ENCODE measurements around the gene NSUN2.
"Not testable (repeated sequence)": the region's sequence is repeated elsewhere in the genome, so short reads cannot be mapped to it uniquely, and the experiment has no call there.

NSUN2 gene

GRCh38 chr5:6632888-6633468, at the start of gene NSUN2, which contains the start of gene SRD5A1:
NSUN2 (minus strand) TSS chr5:6633044; CDS start chr5:6632979, 65 bp downstream.
SRD5A1 (plus strand) TSS chr5:6633440; CDS start chr5:6633577, 137 bp downstream.
- peak; percentile 93 for DNase-seq

DNA sequence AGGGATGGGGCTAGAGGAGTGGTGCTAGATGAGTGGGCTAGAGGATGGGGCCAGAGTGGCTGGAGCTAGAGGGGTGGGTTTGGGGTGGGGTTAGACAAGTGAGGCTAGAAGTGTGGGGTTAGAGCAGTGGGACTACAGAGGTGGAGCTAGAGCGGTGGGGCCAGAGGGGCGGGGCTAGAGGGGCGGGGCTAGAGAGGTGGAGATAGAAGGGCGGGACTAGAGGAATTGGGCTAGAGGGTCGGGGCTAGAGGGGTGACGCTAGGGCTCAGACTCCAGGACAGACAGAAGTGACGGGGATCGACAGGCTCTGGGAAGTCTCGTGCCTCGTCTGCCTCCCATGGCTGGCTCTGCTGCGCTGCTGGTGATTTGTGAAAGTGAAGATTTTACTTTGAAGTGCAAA, 49.4 kb upstream of the NSUN2 start:
- no peak for DNase-seq

- DNase-seq, result no peak
These were observed 48.8 kb upstream of the NSUN2 start for GRCh38 chr5:6681682-6682081.

DNA sequence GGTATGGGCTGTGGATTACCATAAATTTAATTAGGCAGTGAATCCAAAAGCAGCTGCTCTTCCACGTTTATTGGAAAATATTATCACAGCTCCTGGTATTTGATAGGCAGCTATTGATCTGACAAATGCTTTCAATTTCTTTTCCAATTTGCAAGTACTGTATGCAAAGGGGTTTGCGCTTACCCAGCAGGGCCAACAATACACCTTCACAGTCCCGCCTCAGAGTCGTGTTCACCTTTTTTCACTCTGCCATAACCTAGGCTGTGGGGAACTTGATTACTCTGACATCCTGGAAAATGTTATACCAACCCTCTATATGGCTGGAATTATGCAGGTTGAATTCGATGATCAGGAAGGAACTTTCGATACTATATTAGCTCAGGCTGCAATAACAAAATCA, 48.1 kb upstream of the NSUN2 start:
- DNase-seq, result no peak

DNA sequence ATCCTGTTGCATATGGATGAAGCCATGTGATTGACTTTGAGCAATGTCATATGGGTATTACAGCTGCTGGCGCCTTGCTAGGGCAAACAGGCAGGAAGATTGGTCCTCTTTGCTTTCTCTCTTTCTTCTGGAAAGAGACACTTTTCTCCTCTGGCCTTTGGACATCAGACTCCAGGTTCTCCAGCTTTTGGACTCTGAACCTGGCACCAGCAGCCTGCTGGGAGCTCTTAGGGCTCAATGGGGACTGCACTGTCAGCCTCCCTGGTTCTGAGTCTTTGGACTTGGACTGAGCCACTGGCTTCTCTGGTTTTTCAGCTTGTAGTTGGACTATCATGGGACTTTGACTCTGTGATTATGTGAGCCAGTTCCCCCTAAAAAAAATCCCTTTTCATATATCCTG, 45.5 kb upstream of the NSUN2 start:
- DNase-seq, result no peak

DNA sequence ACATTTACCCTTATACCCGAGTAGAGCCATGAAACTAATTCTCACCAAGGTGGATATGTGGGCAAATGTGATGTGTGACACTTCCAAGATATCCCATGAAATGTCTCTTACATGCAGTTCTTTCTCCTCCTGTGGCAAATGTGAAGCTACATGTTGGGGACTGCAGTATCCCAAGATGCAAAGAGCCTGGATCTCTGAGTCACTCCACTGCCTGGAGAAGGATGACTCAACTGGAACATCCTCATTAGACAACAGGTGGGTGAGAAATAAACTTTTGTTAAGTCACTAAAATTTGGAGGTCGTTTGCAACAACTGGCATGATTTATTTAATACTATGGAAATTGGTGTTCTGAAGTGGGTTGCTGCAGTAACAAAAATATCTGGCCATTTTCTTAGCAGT, 43.9 kb upstream of the NSUN2 start:
- no peak for DNase-seq

GRCh38 chr5:6675784-6676491, 43.1 kb upstream of the NSUN2 start:
- DNase-seq, result no peak

GRCh38 chr5:6674886-6675285, 42.0 kb upstream of the NSUN2 start:
- no peak for DNase-seq

GRCh38 chr5:6674421-6674820, 41.6 kb upstream of the NSUN2 start:
- no peak for DNase-seq

GRCh38 chr5:6673963-6674362, 41.1 kb upstream of the NSUN2 start:
- no peak for DNase-seq

- no peak for DNase-seq
These were observed 40.2 kb upstream of the NSUN2 start for GRCh38 chr5:6673031-6673430.

- not testable (repeated sequence) for DNase-seq
These were observed 35.9 kb upstream of the NSUN2 start for GRCh38 chr5:6668717-6669116.

DNA sequence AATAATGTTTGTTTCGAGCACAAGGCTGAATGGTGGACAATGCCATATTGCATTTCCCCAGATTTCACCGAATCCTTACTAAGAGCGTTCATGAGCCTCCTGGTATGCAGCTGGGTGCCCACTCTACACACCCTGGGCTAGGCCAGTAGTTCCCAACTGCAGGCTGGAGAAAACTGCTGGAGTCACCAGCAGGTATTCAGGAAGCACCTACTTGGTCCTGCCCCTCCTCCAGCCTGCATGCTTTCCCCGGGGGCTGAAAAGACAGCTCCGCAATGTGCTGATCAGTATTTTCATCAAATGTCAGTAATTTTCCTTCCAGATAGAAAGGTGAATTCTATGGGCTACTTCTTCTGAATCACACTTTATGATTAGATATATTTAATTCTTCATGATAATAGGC, 34.8 kb upstream of the NSUN2 start:
- no peak for DNase-seq

DNA sequence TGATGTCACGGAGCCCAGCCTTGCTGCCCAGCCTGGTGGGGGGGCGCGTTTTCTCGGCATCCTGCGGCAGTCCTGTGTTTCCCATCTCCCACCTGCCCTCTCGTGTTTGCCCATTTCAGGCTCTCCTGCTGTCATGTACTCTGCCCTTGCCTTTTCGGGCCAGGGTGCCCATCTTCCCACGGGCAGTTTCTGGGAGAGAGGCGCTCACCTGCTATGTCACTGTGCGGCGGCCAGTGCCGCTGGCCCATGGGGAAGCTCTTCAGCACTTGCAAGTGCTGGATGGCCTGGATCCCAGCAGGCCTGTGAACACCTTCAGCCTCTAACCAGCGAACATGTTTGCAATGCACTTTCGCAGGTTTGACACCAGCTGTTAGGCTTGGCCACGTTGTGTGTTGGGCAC, 33.9 kb upstream of the NSUN2 start:
- DNase-seq, result no peak

- no peak for DNase-seq
These were observed 27.8 kb upstream of the NSUN2 start for GRCh38 chr5:6660688-6661087.

GRCh38 chr5:6659941-6660684, 27.3 kb upstream of the NSUN2 start:
- no peak for DNase-seq

DNA sequence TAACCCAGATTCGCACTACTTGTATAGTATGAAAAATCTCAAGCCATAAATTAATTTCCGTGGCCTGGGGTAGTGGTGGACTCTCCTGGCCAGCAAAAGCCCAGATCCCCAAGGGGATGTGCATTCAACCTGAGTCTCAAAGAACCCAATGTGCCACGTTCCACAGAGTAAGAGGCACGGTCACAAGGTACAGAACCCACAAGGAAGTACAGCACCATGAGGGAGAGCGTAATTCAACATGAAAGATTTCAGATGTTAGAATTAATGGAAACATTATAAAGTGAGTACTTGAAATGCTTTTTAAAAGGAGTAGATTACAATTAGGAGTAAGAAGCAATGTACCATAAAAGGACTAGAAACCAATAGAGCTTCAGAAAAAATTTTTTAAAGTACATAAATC, 23.8 kb upstream of the NSUN2 start:
- no peak for DNase-seq

GRCh38 chr5:6655432-6655831, 22.6 kb upstream of the NSUN2 start:
- no peak for DNase-seq

DNA sequence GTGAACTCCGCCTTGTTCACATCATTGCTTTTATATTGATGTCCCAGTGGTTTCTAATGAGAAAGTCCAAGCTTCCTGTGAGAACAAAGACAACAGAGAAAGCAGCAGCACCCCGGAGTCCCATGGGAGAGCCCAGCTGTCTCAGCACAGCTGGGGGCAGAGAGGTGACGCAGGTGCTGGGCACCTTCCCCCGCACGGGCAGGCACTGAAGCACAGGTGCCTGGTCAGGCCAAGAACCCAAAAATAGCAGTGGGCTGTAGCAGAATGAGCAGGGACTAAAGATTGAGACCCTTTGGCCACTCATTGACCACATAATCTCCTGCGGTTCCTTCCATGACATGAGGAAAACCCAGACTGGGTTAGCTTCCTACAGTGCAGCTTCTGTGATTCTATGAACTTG, 19.2 kb upstream of the NSUN2 start:
- no peak for DNase-seq

DNA sequence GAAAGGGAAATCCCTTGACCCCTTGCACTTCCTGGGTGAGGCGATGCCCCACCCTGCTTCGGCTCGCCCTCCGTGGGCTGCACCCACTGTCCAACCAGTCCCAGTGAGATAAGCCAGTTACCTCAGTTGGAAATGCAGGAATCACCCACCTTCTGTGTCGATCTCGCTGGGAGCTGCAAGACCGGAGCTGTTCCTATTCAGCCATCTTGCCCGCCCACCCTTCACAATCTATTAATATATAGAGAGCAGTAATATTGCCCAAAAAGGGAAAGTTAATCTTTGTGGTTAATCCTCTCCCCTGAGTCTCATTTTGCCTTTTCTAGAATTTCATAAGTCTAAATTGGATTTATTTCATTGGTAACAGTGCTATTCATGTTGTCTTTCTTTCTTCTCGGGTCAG, 16.8 kb upstream of the NSUN2 start:
- no peak for DNase-seq

GRCh38 chr5:6649186-6649585, 16.3 kb upstream of the NSUN2 start:
- no peak for DNase-seq

DNA sequence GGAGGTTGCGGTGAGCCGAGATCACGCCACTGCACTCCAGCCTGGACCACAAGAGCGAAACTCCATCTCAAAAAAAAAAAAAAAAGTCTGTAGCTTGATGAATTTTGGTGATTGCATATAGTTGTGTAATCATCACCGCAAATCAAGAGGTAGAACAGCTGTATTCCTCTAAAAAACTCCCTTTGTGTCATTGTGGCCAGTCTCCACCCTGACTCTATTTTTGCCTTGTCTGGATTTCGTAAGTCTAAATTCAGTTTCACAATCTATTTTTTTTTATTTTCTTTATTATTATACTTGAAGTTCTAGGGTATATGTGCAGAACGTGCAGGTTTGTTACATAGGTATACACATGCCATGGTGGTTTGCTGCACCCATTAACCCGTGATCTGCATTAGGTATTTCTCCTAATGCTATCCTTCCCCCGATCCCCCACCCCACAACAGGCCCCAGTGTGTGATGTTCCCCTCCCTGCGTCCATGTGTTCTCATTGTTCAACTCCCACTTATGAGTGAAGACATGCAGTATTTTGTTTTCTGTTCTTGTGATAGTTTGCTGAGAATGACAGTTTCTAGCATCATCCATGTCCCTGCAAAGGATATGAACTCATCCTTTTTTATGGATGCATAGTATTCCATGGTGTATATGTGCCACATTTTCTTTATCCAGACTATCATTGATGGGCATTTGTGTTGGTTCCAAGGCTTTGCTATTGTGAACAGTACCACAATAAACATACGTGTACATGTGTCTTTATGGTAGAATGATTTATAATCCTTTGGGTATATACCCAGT, 12.9 kb upstream of the NSUN2 start:
- not testable (repeated sequence) for DNase-seq

DNA sequence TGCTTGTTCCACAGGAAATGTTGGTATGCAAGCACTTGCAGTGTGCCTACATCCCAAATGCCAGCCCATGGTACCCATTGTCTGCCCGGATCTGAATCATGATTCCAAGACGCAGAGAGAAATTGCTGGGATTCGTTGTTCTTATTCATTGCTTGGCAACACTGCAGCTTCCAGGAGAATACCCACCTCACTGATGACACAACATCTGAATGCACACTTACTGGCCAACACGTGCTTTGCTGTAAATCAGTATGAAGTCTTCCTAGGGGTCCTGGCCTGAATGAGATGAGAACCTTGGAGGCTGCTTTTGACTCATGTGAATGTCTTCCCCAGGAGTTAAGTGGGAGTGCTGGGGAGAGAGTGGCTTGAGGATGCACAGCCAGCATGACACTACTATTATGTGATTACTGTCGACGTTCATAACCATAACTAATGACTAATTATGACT, 12.0 kb upstream of the NSUN2 start:
- DNase-seq, result no peak

Data from stimulated activated CD8-positive, alpha-beta memory T cell treated with anti-CD3 and anti-CD28 coated beads, Interleukin-4, amount 100 ng/mL, for 48 hours (primary cell).